Retinal pigment epithelial cell (primary cell): Measurements from ENCODE around the gene TMEM150C.

Experiments used
- DNase-seq: peaks from one replicate; pipeline ENCODE4 v3.0.0-alpha.2; 2010; ENCODE audit warnings: low read depth
- H3K4me3 ChIP-seq: 2 replicates; pipeline ENCODE4 v1.5.1; 2011; ENCODE audit warnings: mild to moderate bottlenecking, low read length, control low read depth, moderate library complexity
- CTCF ChIP-seq: conservative IDR thresholded peaks from 2 replicates; pipeline ENCODE4 v1.5.1; 2011; ENCODE audit warnings: low read depth, low read length, control low read depth, inconsistent platforms

The TMEM150C gene

DNA sequence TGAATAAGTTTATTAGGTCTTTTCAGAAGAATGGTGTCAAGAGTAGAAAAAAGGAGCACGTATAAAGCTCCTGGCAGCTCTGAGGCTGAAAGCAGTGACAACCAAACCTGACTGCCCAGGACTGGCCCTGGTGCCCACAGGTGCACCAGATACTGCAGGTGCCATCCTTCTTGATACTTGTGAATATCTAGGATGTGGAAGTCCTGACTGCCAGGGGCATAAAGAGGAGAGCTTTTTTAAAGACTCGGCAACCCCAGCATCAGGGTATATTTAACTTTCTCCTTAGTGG, 60.7 kb downstream of the TMEM150C start:
- TF ChIP-seq CTCF: no peak
- no peak for DNase-seq
- no peak overlapping the region for H3K4me3 ChIP-seq

DNA sequence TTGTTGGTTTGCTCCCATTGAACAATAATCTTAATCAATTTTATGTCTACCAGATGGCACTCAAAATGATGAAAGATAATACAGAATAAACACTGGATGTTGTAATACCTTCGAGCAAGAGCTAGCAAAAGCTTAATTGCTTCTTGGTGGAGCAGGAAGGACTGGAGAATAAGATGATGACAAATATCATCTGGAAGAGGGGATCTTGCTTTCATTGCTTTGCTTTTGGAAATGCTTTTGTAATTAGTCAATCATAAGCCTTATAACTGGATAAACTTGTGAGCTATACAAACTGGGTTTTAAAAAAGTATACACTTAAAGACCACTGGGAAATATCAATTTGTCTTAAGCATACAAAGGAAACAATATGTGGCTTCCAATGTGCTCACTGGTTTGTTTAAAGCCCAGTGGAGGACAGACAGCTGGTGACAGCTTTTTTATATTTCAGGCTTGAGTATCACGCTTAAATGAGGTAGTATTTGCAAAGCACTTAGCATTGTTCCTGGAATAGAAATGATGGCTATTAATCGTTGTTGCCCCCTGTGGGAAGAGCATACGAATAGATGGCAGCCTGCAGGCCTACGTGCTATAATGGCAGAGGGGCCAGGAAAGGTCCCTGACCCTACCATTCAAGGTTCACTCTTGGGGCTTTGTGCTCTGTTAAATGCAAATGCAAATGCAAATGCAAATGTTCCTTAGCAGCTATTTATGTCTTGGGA, 61.2 kb downstream of the TMEM150C start:
- no peak for DNase-seq
- no peak overlapping the region for H3K4me3 ChIP-seq
- no peak for TF ChIP-seq CTCF

GRCh38 chr4:82499738-82500434, 61.9 kb downstream of the TMEM150C start:
- no peak for TF ChIP-seq CTCF

GRCh38 chr4:82496349-82496748, 65.4 kb downstream of the TMEM150C start:
- TF ChIP-seq CTCF: no peak
- no peak overlapping the region for H3K4me3 ChIP-seq
- no peak for DNase-seq

More at GRCh38 chr4:82499738-82500434, 61.9 kb downstream of the TMEM150C start:
- H3K4me3 ChIP-seq: no peak overlapping the region
- DNase-seq: no peak

GRCh38 chr4:82495666-82496065, 66.1 kb downstream of the TMEM150C start:
- no peak for TF ChIP-seq CTCF
- no peak overlapping the region for H3K4me3 ChIP-seq
- DNase-seq: no peak

- no peak overlapping the region for H3K4me3 ChIP-seq
- no peak for DNase-seq
- no peak for TF ChIP-seq CTCF
Measured at GRCh38 chr4:82493721-82494425, 67.9 kb downstream of the TMEM150C start.
